Measurements from ENCODE around the gene RASSF1. TPM values are rescaled to one million over a fixed set of nuclear protein-coding genes. Genes with fewer than 3 reads are reported as not detected.
"Not testable (repeated sequence)": the region's sequence is repeated elsewhere in the genome, so short reads cannot be mapped to it uniquely, and the experiment has no call there.

RASSF1 gene
- total RNA-seq, 1 donor from 2014 or later = 27.8 TPM

GRCh38 chr3:50288387-50289007 is 52.1 kb downstream of the RASSF1 start:
- no peak for TF ChIP-seq CTCF (IDR thresholded peaks at IDR 0.05; ENCODE audit: partially characterized antibody, unreplicated experiment)
- H3K4me1 Mint-ChIP-seq (ENCODE audit: low read depth, unreplicated experiment) = peaks cover 8% of the 10 kb centered on the region
- no peak overlapping the region for H3K27ac Mint-ChIP-seq (ENCODE audit: unreplicated experiment)
- H3K4me3 Mint-ChIP-seq (ENCODE audit: unreplicated experiment) = no peak overlapping the region
- DNase-seq = no peak
- H3K36me3 Mint-ChIP-seq (ENCODE audit: unreplicated experiment) = no peaks in the 10 kb centered on the region
- H3K27me3 Mint-ChIP-seq (ENCODE audit: unreplicated experiment) = peaks cover 2% of the 10 kb centered on the region
- peaks cover 4% of the 10 kb centered on the region for H3K9me3 Mint-ChIP-seq (ENCODE audit: unreplicated experiment)

GRCh38 chr3:50287262-50287661 is 53.4 kb downstream of the RASSF1 start:
- Mint-ChIP-seq H3K4me1 (ENCODE audit: low read depth, unreplicated experiment) (peaks cover 3% of the 10 kb centered on the region), H3K4me3 (ENCODE audit: unreplicated experiment) (no peak overlapping the region), H3K27ac (ENCODE audit: unreplicated experiment) (no peak overlapping the region), H3K36me3 (ENCODE audit: unreplicated experiment) (no peaks in the 10 kb centered on the region), H3K9me3 (ENCODE audit: unreplicated experiment) (peaks cover 2% of the 10 kb centered on the region), H3K27me3 (ENCODE audit: unreplicated experiment) (peaks cover 1% of the 10 kb centered on the region)
- no peak for DNase-seq
- TF ChIP-seq CTCF (IDR thresholded peaks at IDR 0.05; ENCODE audit: partially characterized antibody, unreplicated experiment) = no peak

GRCh38 chr3:50286322-50287227 is 54.1 kb downstream of the RASSF1 start:
- peaks cover 3% of the 10 kb centered on the region for H3K4me1 Mint-ChIP-seq (ENCODE audit: low read depth, unreplicated experiment)
- DNase-seq = no peak
- H3K4me3 Mint-ChIP-seq (ENCODE audit: unreplicated experiment) = no peak overlapping the region
- peaks cover 1% of the 10 kb centered on the region for H3K27me3 Mint-ChIP-seq (ENCODE audit: unreplicated experiment)
- H3K9me3 Mint-ChIP-seq (ENCODE audit: unreplicated experiment) = peaks cover 2% of the 10 kb centered on the region
- H3K27ac Mint-ChIP-seq (ENCODE audit: unreplicated experiment) = no peak overlapping the region
- no peaks in the 10 kb centered on the region for H3K36me3 Mint-ChIP-seq (ENCODE audit: unreplicated experiment)
- no peak for TF ChIP-seq CTCF (IDR thresholded peaks at IDR 0.05; ENCODE audit: partially characterized antibody, unreplicated experiment)

GRCh38 chr3:50284121-50284520 is 56.5 kb downstream of the RASSF1 start:
- not testable (repeated sequence) for H3K4me3 Mint-ChIP-seq (ENCODE audit: unreplicated experiment); DNase-seq; H3K36me3 Mint-ChIP-seq (ENCODE audit: unreplicated experiment); H3K9me3 Mint-ChIP-seq (ENCODE audit: unreplicated experiment); H3K27me3 Mint-ChIP-seq (ENCODE audit: unreplicated experiment); H3K27ac Mint-ChIP-seq (ENCODE audit: unreplicated experiment); H3K4me1 Mint-ChIP-seq (ENCODE audit: low read depth, unreplicated experiment)

Other genes starting within 250 kb of the RASSF1 start
- gene SEMA3F, start 185.5 kb downstream of the RASSF1 start, total RNA-seq (ENCODE audit: unreplicated experiment) = 41.2 TPM
- gene GNAT1, start 149.2 kb downstream of the RASSF1 start, total RNA-seq (ENCODE audit: unreplicated experiment) = not detected
- gene SLC38A3, start 135.6 kb downstream of the RASSF1 start, total RNA-seq (ENCODE audit: unreplicated experiment) = not detected
- gene GNAI2, start 104.6 kb downstream of the RASSF1 start, total RNA-seq (ENCODE audit: unreplicated experiment) = 297 TPM
- 5.4 TPM for gene SEMA3B, start 71.7 kb downstream of the RASSF1 start, total RNA-seq (ENCODE audit: unreplicated experiment)
- not detected for gene LSMEM2, start 61.7 kb downstream of the RASSF1 start, total RNA-seq (ENCODE audit: unreplicated experiment)
- gene IFRD2, start 48.4 kb downstream of the RASSF1 start, total RNA-seq (ENCODE audit: unreplicated experiment) = 38.2 TPM
- gene HYAL3, start 41.4 kb downstream of the RASSF1 start, total RNA-seq (ENCODE audit: unreplicated experiment) = 6.9 TPM
- gene NAA80, start 41.4 kb downstream of the RASSF1 start, total RNA-seq (ENCODE audit: unreplicated experiment) = 13.3 TPM
- 0.96 TPM for gene HYAL1, start 37.3 kb downstream of the RASSF1 start, total RNA-seq (ENCODE audit: unreplicated experiment)
- gene HYAL2, start 18.1 kb downstream of the RASSF1 start, total RNA-seq (ENCODE audit: unreplicated experiment) = 48.4 TPM
- 30.8 TPM for gene TUSC2, start 12.6 kb downstream of the RASSF1 start, total RNA-seq (ENCODE audit: unreplicated experiment)
- gene ZMYND10, start 4.9 kb upstream of the RASSF1 start, total RNA-seq (ENCODE audit: unreplicated experiment) = 1.3 TPM
- 30.4 TPM for gene NPRL2, start 9.9 kb upstream of the RASSF1 start, total RNA-seq (ENCODE audit: unreplicated experiment)
- gene CYB561D2, start 10.0 kb upstream of the RASSF1 start, total RNA-seq (ENCODE audit: unreplicated experiment) = 12.6 TPM
- gene TMEM115, start 18.7 kb upstream of the RASSF1 start, total RNA-seq (ENCODE audit: unreplicated experiment) = 42.5 TPM
- gene CACNA2D2, start 162.8 kb upstream of the RASSF1 start, total RNA-seq (ENCODE audit: unreplicated experiment) = 5.0 TPM
- 13.0 TPM for gene C3orf18, start 226.9 kb upstream of the RASSF1 start, total RNA-seq (ENCODE audit: unreplicated experiment)
- 21.1 TPM for gene HEMK1, start 228.7 kb upstream of the RASSF1 start, total RNA-seq (ENCODE audit: unreplicated experiment)